ENCODE data around the gene IRF4.

Gene IRF4

GRCh38 chr6:454148-454991 is 62.8 kb downstream of the IRF4 start:
- no peak for TF ChIP-seq JUND (IDR thresholded peaks at IDR 0.05; ENCODE audit: low read depth)
- in situ Hi-C loops (cut with HindIII; ENCODE audit: low pct_unique_long_range_greater_than_20kb, low sequenced_read_pairs): no loop called here
- DNase-seq (ENCODE audit: low read depth in 1 of 2, low spot score in 1 of 2): no peak

GRCh38 chr6:455006-455585 is 63.5 kb downstream of the IRF4 start:
- in situ Hi-C loops (cut with HindIII; ENCODE audit: low pct_unique_long_range_greater_than_20kb, low sequenced_read_pairs): no loop called here
- DNase-seq (ENCODE audit: low read depth in 1 of 2, low spot score in 1 of 2): no peak
- TF ChIP-seq JUND (IDR thresholded peaks at IDR 0.05; ENCODE audit: low read depth): no peak

GRCh38 chr6:455835-456234 is 64.3 kb downstream of the IRF4 start:
- DNase-seq (ENCODE audit: low read depth in 1 of 2, low spot score in 1 of 2): no peak
- in situ Hi-C loops (cut with HindIII; ENCODE audit: low pct_unique_long_range_greater_than_20kb, low sequenced_read_pairs): no loop called here
- TF ChIP-seq JUND (IDR thresholded peaks at IDR 0.05; ENCODE audit: low read depth): no peak

- TF ChIP-seq JUND (IDR thresholded peaks at IDR 0.05; ENCODE audit: low read depth): no peak
- DNase-seq (ENCODE audit: low read depth in 1 of 2, low spot score in 1 of 2): no peak
- in situ Hi-C loops (cut with HindIII; ENCODE audit: low pct_unique_long_range_greater_than_20kb, low sequenced_read_pairs): no loop called here
Measured at GRCh38 chr6:456358-456867, 64.9 kb downstream of the IRF4 start.

GRCh38 chr6:456887-457286 is 65.3 kb downstream of the IRF4 start:
- in situ Hi-C loops (cut with HindIII; ENCODE audit: low pct_unique_long_range_greater_than_20kb, low sequenced_read_pairs): no loop called here
- no peak for DNase-seq (ENCODE audit: low read depth in 1 of 2, low spot score in 1 of 2)
- no peak for TF ChIP-seq JUND (IDR thresholded peaks at IDR 0.05; ENCODE audit: low read depth)
